WTC11 (cell line): Measurements from ENCODE around the gene CYP27C1. TPM values are rescaled to one million over a fixed set of nuclear protein-coding genes. Genes with fewer than 3 reads are reported as not detected.

ENCODE experiments used
- ATAC-seq: fragments of 200-7000 bp; cut with Tn5 transposase; 2 replicates; pipeline ENCODE4 v1.10.0; 2021; ENCODE audit warnings: mild to moderate bottlenecking, moderate library complexity
- CTCF ChIA-PET: fragments of 300-600 bp; sonication (Branson Sonifier 250); formaldehyde crosslinking; loops from one replicate; lab custom pipeline; 2021; ENCODE audit warnings: antibody characterized with exemption; lab: Charles Lee
- POLR2A ChIA-PET: fragments of 350-600 bp; sonication (Branson Sonifier 250); formaldehyde crosslinking; loops from one replicate; lab custom pipeline; 2021; ENCODE audit warnings: antibody characterized with exemption; lab: Charles Lee
- DNase-seq: peaks from one replicate; pipeline ENCODE4 v3.0.0; 2021; ENCODE audit warnings: low spot score
- H3K27ac Mint-ChIP-seq: 2 replicates; pipeline ENCODE4 v1.8.0; 2021; ENCODE audit warnings: mixed read lengths
- H3K27me3 Mint-ChIP-seq: 2 replicates; pipeline ENCODE4 v1.8.0; 2021; ENCODE audit warnings: low read depth, mild to moderate bottlenecking, moderate library complexity, mixed read lengths
- H3K36me3 Mint-ChIP-seq: 2 replicates; pipeline ENCODE4 v1.8.0; 2021; ENCODE audit warnings: mixed read lengths
- H3K4me1 Mint-ChIP-seq: 2 replicates; pipeline ENCODE4 v1.8.0; 2022; ENCODE audit warnings: mixed read lengths
- H3K4me3 Mint-ChIP-seq: 2 replicates; pipeline ENCODE4 v1.8.0; 2021; ENCODE audit warnings: mild to moderate bottlenecking, moderate library complexity, mixed read lengths
- H3K9me3 Mint-ChIP-seq: 2 replicates; pipeline ENCODE4 v1.8.0; 2021; ENCODE audit warnings: mixed read lengths
- E2F1 ChIP-seq: sonication (generic); formaldehyde crosslinking; IDR thresholded peaks from 2 replicates; pipeline ENCODE4 v1.8.0; 2022; ENCODE audit warnings: mild to moderate bottlenecking, missing genetic modification reagents
- ESRRA ChIP-seq: sonication (generic); formaldehyde crosslinking; IDR thresholded peaks from 2 replicates; pipeline ENCODE4 v1.8.1; 2022; ENCODE audit warnings: mild to moderate bottlenecking, missing genetic modification reagents, borderline replicate concordance
- ETV6 ChIP-seq: sonication (generic); formaldehyde crosslinking; IDR thresholded peaks from 2 replicates; pipeline ENCODE4 v1.8.1; 2022; ENCODE audit warnings: mild to moderate bottlenecking, missing genetic modification reagents
- GABPB1 ChIP-seq: sonication (generic); formaldehyde crosslinking; IDR thresholded peaks from 2 replicates; pipeline ENCODE4 v1.8.1; 2023; ENCODE audit warnings: mild to moderate bottlenecking, missing genetic modification reagents
- GTF2I ChIP-seq: fragments of 250-450 bp; sonication (Bioruptor Pico); conservative IDR thresholded peaks from 2 replicates; pipeline ENCODE4 v1.4.0; 2021; ENCODE audit warnings: mild to moderate bottlenecking
- HMGXB4 ChIP-seq: sonication (generic); formaldehyde crosslinking; IDR thresholded peaks from 2 replicates; pipeline ENCODE4 v1.8.1; 2023; ENCODE audit warnings: mild to moderate bottlenecking, moderate library complexity, missing genetic modification reagents
- NR1H2 ChIP-seq: sonication (generic); formaldehyde crosslinking; IDR thresholded peaks from 2 replicates; pipeline ENCODE4 v1.9.0; 2021; ENCODE audit warnings: mild to moderate bottlenecking, moderate library complexity, missing genetic modification reagents
- SOX15 ChIP-seq: fragments of 250-450 bp; sonication (Bioruptor Pico); IDR thresholded peaks from 2 replicates; pipeline ENCODE4 v1.9.0; 2021; ENCODE audit warnings: mild to moderate bottlenecking
- ZBTB43 ChIP-seq: sonication (generic); formaldehyde crosslinking; IDR thresholded peaks from 2 replicates; pipeline ENCODE4 v1.8.1; 2023; ENCODE audit warnings: mild to moderate bottlenecking, missing genetic modification reagents
- ZNF232 ChIP-seq: sonication (generic); formaldehyde crosslinking; IDR thresholded peaks from 2 replicates; pipeline ENCODE4 v1.8.0; 2022; ENCODE audit warnings: mild to moderate bottlenecking, missing genetic modification reagents
- ZNF317 ChIP-seq: sonication (generic); formaldehyde crosslinking; IDR thresholded peaks from 2 replicates; pipeline ENCODE4 v1.8.1; 2023; ENCODE audit warnings: low read depth, mild to moderate bottlenecking, moderate library complexity, missing genetic modification reagents, borderline replicate concordance
- total RNA-seq: library from RNA; stranded (reverse); gene quantifications from 3 replicates; pipeline ENCODE4 v1.2.3, GENCODE V29; 2021
- TF ChIP-seq, protein P1 (sequence below): sonication (generic); formaldehyde crosslinking; IDR thresholded peaks from 2 replicates; pipeline ENCODE4 v1.8.0; 2022; ENCODE audit warnings: mild to moderate bottlenecking, missing genetic modification reagents
- TF ChIP-seq, protein P2 (sequence below): sonication (generic); formaldehyde crosslinking; IDR thresholded peaks from 2 replicates; pipeline ENCODE4 v1.8.1; 2022; ENCODE audit warnings: mild to moderate bottlenecking, moderate library complexity, missing genetic modification reagents
- TF ChIP-seq, protein P3 (sequence below): fragments of 250-450 bp; sonication (Bioruptor Pico); conservative IDR thresholded peaks from 2 replicates; pipeline ENCODE4 v1.9.0; 2021; ENCODE audit warnings: mild to moderate bottlenecking
- TF ChIP-seq, protein P4 (sequence below): fragments of 250-450 bp; sonication (Bioruptor Pico); IDR thresholded peaks from 2 replicates; pipeline ENCODE4 v1.9.0; 2021; ENCODE audit warnings: moderate library complexity, mild to moderate bottlenecking, inconsistent platforms, borderline replicate concordance

CYP27C1 gene
- total RNA-seq, 1 experiment from 2014 or later = 2.4 TPM

DNA sequence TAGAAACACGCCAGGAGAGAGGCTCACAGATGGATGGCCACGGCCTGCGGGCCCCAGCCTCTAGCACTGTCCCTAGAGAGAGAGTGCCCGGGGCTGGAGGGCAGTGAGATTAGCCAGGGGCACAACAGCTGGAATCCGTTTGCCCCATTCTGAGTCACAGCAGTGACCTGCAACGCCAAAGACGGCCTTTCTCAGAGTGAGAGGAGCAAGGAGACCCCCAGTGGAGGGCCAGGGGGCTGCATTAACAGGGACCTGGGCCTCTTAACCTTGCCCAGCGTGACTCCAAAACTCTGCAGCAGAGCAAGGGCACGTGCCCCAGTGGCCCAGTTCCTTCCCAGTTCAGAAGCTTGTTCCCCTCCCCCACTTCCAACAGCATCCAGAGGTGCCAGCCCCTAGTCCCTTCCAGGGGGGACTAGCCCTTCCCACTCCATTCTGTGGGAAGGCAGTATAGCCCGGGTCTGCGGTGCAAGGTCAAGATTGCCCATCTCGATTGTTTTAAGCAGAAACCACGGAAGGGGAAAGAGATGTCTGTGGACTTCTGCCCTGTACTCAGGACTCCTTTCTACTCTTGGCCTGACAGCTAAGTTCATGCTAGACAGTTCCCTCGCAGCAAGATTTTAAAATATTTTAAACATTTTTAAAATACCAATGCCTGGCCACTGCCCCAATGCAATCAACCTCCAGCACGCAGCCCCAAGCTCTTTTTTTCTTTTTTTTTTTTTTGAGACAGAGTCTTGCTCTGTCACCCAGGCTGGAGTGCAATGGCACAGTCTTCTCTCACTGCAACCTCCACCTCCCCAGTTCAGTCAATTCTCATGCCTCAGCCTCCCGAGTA is 62.2 kb downstream of the CYP27C1 start (continued):
- TF ChIP-seq, protein P1, sequence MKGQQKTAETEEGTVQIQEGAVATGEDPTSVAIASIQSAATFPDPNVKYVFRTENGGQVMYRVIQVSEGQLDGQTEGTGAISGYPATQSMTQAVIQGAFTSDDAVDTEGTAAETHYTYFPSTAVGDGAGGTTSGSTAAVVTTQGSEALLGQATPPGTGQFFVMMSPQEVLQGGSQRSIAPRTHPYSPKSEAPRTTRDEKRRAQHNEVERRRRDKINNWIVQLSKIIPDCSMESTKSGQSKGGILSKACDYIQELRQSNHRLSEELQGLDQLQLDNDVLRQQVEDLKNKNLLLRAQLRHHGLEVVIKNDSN (CRISPR knock-in tag) = peak; percentile 62; the same call in 1 of the 2 replicates
- TF ChIP-seq ZNF317 (CRISPR knock-in tag) = no peak
- TF ChIP-seq, protein P2, sequence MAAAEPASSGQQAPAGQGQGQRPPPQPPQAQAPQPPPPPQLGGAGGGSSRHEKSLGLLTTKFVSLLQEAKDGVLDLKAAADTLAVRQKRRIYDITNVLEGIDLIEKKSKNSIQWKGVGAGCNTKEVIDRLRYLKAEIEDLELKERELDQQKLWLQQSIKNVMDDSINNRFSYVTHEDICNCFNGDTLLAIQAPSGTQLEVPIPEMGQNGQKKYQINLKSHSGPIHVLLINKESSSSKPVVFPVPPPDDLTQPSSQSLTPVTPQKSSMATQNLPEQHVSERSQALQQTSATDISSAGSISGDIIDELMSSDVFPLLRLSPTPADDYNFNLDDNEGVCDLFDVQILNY = no peak
- no peak for TF ChIP-seq ESRRA (CRISPR knock-in tag)
- TF ChIP-seq, protein P3, sequence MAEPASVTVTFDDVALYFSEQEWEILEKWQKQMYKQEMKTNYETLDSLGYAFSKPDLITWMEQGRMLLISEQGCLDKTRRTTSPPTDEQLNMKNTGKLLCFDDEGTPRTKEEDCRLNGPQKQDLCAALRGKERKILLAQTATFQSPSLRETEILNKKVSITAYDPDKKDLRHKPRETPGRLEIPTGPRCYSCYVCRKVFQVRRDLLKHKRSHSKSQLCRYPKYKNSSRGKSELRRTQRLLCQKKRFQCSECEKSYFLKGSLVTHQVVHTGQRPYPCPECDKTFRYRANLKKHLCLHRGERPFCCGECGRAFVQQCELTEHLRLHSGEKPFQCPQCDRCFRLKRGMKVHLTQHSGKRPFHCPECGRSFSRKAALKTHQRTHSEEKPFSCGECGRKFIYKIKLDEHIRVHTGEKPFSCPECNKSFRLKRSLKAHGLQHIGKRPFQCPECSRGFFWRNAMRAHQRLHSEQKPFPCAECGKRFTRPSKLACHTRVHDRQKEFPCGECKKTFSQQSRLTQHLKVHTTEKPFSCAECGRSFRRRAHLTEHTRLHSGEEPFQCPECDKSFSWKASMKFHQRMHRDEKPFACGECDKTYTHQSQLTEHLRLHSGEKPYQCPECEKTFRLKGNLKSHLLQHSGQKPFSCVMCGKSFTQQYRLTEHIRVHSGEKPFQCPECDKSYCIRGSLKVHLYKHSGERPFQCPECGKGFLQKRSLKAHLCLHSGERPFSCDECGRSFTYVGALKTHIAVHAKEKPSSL (CRISPR knock-in tag) = no peak
- TF ChIP-seq SOX15 (CRISPR knock-in tag) = no peak
- no peak for TF ChIP-seq NR1H2 (CRISPR knock-in tag)
- TF ChIP-seq GABPB1 (CRISPR knock-in tag) = no peak

DNA sequence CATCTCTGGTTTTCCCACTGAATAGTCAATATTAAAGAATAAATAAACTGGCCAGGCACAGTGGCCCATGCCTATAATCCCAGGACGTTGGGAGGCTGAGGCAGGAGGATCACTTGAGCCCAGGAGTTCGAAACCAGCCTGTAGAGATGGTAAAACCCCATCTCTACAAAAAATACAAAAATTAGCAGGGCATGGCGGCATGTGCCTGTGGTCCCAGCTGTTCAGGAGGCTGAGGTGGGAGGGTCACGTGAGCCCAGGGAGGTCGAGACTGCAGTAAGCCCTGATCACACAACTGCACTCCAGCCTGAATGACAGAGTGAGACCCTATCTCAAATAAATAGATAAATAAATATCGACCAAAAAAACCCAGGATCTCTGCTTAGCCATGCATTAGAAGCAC is 63.0 kb downstream of the CYP27C1 start:
- DNase-seq (no peak), ATAC-seq (no peak)
- CTCF ChIA-PET = interaction anchor here (0.6 to 2.3 kb wide), 16 partner anchors 12 to 268 kb away, joined by 3 to 32 read pairs (median 4); partner anchors contain the start of gene BIN1
- Mint-ChIP-seq H3K27ac (no peak overlapping the region), H3K9me3 (peaks cover 7% of the 10 kb centered on the region), H3K4me3 (no peak overlapping the region), H3K27me3 (no peaks in the 10 kb centered on the region), H3K36me3 (no peaks in the 10 kb centered on the region), H3K4me1 (peaks cover 20% of the 10 kb centered on the region)
- TF ChIP-seq GTF2I (no peak), ZBTB43 (no peak), HMGXB4 (CRISPR knock-in tag) (no peak), ZNF232 (CRISPR knock-in tag) (no peak), E2F1 (CRISPR knock-in tag) (no peak), ETV6 (CRISPR knock-in tag) (no peak)
- TF ChIP-seq, protein P4, sequence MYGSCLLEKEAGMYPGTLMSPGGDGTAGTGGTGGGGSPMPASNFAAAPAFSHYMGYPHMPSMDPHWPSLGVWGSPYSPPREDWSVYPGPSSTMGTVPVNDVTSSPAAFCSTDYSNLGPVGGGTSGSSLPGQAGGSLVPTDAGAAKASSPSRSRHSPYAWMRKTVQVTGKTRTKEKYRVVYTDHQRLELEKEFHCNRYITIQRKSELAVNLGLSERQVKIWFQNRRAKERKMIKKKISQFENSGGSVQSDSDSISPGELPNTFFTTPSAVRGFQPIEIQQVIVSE = no peak
- POLR2A ChIA-PET = no interaction called here
